Measurements from ENCODE around the gene MAN1A2.
"Not testable (repeated sequence)": the region's sequence is repeated elsewhere in the genome, so short reads cannot be mapped to it uniquely, and the experiment has no call there.

The MAN1A2 gene

DNA sequence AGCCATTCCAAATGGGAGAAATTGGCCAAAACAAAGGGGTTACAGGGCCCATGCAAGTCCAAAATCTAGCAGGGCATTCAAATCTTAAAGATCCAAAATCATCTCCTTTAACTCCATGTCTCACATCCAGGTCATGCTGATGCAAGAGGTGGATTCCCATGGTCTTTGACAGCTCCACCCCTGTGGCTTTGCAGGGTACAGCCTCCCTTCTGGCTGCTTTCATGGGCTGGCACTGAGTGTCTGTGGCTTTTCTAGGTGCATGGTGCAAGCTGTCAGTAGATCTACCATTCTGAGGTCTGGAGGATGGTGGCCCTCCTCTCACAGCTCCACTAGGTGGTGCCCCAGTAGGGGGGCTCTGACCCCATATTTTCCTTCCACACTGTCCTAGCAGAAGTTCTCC lies 191.2 kb downstream of the MAN1A2 start:
- not testable (repeated sequence) for DNase-seq (ENCODE audit: low read depth in 2 of 2)

DNA sequence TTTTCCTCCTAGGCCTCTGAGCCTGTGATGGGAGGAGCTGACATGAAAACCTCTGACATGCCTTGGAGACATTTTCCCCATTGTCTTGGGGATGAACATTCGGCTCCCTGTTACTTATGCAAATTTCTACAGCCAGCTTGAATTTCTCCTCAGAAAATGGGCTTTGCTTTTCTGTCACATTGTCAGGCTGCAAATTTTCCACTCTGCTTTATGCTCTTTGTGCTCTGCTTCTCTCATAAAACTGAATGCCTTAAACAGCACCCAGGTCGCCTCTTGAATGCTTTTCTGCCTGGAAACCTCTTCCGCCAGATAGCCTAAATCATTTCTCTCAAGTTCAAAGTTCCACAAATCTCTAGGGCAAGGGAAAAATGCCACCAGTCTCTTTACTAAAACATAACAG lies 191.9 kb downstream of the MAN1A2 start:
- no peak for DNase-seq (ENCODE audit: low read depth in 2 of 2)

DNA sequence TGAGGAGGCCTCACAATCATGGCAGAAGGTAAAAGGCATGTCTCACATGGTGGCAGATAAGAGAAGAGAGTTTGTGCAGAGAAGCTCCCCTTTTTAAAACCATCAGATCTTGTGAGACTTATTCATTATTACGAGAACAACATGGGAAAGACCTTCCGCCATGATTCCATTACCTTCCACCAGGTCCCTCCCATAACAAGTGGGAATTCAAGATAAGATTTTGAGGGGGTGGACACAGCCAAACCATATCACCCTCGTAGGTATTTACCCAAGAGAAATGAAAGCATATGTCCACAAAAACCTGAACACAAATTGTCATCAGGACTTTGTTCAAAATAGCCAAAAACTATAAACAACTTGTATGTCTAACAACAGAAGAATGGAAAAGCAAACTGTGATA lies 192.7 kb downstream of the MAN1A2 start:
- no peak for DNase-seq (ENCODE audit: low read depth in 2 of 2)

DNA sequence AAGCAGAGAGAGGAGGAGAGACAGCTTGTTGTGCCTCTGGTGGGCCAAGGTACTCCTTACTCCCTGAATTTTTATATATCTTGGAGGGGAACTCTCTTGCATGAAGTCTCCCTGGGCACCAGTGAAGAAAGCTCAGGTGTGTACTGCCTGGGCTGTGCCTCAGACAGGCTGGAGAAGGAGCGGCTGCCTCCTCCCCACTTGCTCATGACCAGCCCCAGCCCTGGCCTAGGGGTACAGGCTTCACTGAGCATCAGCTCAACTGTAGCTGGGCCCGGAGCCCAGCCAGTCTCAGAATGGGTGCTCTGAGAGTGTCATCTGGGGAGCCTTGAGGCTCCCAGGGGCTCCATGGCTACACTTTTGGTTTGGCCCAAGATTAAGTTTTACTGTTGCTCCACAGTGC lies 193.8 kb downstream of the MAN1A2 start:
- no peak for DNase-seq (ENCODE audit: low read depth in 2 of 2)

DNA sequence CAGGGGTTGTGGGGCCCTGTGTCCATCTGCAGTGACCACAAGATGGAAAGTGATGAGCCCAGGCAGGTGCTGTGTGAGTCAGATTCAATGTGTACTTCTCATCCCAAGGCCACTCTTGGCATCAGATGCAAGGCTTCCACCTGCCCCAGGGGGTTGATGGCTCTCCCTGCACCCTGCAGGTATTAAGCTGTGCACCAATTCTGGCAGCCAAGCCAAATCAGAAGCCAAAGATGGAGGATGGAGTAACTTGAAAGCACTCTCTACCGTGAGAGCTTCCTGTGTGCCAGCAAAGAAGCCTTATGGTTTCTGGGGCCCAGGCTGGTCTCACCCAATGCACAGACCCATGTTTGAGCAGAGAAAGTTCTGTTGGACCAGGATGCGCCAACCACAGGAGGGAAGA lies 194.3 kb downstream of the MAN1A2 start:
- no peak for DNase-seq (ENCODE audit: low read depth in 2 of 2)

DNA sequence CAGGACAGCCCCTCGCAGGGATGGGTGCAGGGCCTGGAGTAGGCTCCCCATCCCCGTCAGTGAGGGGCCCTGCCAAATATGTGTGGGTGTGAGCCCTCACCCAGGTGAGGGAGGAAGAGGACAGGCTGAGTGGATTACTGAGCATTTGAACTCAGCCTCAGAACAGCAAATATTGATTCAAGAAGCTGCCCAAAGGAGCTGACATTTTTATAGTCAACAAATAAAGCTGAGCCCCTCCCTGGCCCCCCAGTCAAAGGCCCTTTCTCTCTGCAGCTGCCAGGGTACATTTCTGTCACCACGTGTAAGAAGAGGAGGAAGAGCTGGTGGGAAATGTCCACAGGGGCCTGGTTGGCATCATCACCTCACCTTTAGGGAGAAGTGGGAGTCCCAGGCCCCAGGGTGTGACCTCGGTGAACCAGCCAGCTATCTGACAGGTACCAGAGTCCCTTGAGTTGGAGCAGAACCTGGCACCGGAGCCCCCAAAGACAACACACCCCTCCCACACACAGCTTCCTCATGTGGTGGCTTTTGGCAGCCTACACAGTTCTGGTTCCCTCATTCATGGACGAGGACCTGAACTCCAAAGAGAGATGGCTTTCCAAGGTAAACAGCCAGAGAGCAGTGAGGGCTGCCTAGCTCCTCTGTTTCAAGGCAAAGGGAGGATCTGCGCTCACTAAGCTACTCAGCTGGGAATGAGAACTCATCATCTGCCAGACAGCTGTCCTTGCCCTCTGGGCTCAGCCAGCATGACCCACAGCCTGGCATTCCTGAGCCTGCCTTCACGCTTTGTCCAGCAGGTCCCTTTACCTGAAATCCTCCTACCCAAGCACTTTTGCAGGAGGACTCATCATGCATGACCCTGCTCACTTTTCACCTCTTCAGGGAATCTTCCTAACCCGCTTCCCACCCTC lies 195.6 kb downstream of the MAN1A2 start:
- no peak for DNase-seq (ENCODE audit: low read depth in 2 of 2)

DNA sequence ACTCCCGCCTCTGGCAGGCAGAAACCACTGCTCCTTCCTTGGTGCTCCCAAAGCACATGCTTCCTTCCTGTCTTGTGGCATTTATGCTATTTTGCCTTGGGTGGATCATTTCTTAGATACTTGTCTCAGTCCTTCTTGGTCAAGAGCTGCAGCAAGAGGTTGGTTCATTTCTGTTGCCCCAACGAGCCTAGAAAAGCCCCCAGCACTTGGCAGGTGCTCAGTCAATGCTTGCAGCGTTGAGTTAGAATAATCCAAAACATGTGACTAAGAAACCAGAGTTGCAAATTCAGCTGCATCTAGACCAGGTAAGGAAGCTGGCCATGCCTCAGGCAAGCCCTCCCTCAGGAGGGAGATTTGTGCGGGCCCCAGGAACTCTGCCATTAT lies 196.2 kb downstream of the MAN1A2 start:
- no peak for DNase-seq (ENCODE audit: low read depth in 2 of 2)

DNA sequence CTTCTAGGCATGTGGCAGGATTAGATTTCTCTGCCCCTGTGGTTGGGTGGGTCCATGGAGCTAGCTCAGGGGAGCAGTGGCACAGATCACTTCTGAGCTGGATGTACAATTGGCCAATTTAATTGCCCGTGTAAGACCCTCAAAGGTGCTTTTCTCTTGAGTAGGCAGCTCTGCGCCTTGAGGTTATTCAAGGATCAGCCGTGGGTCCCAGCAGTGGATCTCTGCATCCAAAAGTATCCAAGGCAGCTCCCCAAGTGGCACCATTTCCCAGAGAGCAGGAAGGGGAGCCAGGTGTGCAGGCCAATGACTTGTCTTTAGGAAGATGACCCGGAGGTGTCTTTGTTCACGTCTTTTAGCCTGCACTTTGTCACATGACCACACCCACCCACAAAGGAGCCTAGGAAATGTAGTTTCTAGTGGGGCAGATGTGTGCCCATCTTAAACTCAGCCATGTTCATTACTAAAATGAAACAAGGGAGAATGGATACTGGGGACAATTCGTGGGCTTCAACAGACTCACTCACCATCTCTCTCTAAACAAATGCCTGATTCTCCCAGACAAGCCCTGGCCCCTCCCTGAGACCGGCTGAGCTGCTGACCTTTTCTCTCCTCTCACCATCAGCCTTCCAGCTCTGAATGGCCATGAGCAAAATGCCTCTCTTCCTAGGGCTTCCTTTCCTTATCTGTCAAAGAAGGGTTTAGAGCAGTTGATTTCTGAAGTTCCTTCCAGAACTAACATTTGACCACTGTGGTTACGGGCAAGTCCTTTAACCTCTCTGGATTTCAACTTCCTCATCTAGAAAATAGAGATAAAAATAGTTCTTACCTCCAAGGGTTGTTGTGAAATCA lies 197.2 kb downstream of the MAN1A2 start:
- no peak for DNase-seq (ENCODE audit: low read depth in 2 of 2)

DNA sequence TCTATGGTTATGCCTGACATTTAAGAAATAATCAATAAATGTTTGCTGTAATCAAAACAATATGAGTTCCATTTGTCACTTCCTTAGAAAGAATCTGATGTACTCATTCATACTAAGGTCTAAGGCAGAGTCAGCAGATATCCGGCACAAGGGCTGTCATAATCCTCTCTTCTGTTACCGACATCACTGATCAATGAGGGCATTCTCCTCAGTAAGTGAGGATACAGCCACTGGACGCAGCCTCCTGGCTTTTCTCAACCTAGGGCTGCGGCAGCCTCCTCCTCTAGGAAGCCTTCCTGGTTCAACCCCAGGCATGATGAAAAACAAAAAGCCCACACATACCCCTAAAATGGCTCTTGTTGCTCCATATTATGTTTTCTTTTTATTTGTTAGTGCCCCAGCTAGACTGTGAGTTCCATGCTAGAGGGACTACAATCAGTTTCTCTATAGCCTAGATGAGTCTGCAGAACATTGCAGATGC lies 197.9 kb downstream of the MAN1A2 start:
- no peak for DNase-seq (ENCODE audit: low read depth in 2 of 2)

DNA sequence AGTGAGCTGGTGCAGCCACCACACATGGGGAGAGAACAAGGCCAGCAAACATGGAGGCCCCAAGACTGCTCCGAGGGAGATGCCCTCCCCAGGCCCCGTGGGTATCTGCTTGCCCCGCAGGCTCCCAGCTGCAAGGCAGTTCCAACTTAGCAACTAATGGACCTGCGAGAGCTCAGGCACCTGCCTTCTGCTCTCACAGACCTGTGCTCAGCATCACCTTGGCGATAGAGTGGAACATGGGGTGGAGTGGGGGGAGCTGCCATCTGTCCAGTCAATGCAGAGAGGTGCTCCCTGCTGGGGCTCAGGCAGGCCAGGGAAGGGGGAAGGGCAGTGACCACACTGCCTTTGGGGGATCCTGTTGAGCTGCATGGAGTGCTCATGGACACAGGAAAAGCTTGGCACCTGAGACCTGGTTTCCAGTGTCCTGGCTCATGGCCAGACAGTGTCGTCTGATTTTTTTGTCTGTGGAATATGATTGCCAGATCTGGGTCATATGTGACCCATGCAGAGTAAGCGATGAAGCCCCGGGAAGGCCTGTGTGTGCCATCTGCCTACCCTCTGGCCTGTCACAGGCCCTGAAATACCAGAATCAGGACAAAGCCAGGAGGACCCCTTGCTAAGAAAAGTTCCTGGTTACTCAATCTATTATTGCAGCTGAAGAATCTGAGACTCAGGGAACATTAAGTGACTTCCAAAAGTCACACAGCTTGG lies 198.7 kb downstream of the MAN1A2 start:
- no peak for DNase-seq (ENCODE audit: low read depth in 2 of 2)

DNA sequence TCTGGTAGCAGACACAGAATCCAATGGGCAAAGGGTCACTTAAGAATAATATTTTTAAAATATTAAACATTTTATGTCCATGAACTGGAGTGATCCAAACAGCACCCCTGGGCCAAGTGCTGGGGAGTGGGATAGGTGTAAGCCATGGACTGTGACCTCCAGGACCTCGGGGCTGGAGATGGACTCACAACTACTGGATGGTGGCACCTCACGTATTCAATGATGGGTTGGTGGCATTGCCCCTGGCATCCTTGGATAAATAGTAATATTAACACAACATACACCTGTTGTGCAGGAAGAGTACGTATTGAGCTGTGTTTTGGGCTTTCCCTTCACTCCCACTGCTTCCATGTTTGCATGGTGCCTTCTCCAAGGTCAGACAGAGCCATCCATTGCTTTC lies 199.3 kb downstream of the MAN1A2 start:
- no peak for DNase-seq (ENCODE audit: low read depth in 2 of 2)

DNA sequence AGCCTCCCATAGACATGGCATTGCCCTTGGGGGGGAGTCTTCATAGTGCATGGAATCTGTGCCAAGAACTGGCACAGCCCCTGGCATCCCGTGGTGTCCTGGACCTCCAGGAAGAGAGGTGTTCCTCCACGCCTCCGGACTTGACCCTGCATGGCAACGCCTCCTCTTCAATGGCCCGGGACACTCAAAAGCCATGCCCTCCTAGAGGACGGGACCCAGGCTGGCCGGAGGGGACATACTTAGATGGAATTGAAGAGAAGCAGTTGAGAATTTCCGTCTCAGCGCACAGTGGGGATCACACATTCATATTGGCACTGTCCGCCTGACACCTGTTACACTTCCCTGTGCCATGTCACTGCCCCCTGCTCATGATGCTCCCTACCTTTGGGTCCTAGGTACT lies 200.2 kb downstream of the MAN1A2 start:
- DNase-seq (ENCODE audit: low read depth in 2 of 2): no peak

DNA sequence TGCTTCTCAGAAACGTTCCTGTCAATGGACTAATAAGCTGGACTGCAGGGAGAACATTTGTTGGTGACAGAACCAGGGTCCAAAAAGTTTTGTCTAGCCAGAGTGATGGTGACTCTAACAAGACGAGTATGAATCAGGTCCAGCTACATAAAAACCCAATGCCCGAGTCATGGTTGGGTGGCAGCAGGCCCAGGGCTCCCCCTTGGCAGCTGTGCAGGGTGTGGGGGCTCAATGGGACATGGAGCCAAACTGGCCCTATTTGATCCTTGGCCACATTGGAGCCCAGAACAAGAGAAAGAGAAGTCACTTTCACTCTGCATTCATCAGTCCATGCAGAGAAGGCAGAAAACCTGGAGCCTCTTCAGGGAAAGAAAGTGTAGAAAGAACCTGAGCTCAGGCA lies 200.7 kb downstream of the MAN1A2 start:
- DNase-seq (ENCODE audit: low read depth in 2 of 2): no peak

DNA sequence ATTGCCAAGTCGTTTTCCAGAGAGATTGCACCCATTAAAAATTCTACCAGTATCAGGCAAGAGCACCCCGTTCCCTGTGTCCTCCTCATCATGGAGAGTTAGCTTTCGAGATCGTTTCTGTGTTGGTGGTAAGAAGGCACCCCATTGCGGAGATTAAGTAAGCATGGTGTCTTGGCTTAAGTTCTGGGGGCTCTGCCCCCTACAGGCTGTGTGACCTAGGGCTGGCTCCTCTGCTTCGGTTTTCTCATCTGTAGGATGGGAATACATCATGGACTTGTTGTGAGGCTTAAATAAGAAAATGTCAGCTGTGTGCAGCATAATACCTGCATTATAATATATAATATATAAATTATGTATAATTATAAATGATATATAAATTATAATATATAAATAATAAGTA lies 201.8 kb downstream of the MAN1A2 start:
- no peak for DNase-seq (ENCODE audit: low read depth in 2 of 2)

DNA sequence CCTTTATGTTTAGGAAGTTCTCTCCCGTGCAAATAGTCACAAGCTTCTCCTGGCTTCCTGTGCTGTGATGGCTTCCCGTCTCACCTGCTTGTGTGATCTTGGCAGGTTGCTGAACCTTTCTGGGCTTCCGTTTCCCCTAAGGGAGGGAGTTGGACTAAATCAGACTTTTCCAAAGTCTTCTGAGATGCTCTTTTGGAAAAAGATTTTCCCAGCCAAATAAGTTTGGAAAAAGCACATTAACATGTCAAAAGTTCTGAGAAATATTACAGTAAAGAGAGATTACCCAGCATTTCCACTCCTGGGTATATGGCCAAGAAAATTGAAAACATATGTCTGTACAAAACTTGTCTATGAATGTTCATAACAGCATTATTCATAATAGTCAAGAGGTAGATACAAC lies 202.6 kb downstream of the MAN1A2 start:
- DNase-seq (ENCODE audit: low read depth in 2 of 2): no peak

DNA sequence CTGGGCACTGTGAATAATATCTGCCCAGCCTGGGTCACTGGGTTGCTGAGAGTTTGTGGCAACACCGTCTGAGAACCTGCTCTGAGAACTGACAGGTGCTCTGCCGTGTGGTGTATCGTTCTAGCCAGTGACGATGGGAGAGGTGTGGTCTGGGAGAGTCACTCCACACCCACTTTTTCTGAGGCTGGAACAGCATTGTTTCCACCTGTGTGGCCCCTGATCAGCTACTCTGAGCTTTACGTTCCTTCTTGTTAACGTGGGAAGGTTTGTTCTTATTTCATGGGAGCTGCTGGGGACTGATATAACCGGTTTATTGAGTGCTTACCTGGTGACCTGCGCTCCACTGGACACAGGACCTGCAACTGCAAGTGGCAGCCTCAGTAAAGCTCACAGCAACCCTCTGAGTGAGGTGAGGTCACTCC lies 203.8 kb downstream of the MAN1A2 start:
- DNase-seq (ENCODE audit: low read depth in 2 of 2): no peak

DNA sequence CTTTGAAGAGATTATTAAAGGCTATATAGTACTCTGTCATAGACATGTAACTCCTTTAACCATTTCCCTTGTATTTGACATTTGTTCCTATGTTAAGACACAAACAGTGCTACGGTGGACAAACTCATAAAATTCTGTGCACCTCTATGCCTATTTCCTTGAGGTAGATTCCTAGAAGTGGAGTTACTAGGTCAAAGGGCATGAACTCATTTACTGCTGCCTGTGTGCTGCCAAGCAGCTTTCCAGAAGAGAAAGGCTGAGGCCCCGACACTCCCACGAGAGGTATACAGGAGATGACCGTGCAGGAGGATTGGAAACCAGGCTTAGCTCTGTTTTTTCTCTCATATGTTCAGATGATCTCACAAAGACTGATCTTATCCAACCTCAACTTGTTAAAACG lies 204.2 kb downstream of the MAN1A2 start:
- no peak for DNase-seq (ENCODE audit: low read depth in 2 of 2)

DNA sequence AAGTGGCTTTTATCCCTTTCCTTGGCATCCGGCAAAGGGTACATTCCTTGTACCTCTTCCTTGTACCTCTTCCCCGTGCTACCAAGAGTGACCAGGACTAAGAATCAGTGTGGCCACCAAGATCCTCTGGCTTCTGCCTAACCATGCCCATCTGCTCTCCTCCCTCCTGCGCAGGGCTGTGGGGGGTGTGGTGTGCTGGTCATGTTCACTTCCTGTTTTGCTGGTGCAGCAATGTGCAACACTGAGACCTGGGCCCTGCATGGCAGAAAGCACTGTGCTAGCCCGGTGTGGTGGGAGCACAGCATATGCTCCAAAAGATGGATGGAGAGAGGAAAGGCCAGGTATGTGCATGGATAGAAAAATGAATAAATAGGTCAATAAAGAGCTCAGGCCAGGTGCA lies 205.3 kb downstream of the MAN1A2 start:
- DNase-seq (ENCODE audit: low read depth in 2 of 2): no peak

DNA sequence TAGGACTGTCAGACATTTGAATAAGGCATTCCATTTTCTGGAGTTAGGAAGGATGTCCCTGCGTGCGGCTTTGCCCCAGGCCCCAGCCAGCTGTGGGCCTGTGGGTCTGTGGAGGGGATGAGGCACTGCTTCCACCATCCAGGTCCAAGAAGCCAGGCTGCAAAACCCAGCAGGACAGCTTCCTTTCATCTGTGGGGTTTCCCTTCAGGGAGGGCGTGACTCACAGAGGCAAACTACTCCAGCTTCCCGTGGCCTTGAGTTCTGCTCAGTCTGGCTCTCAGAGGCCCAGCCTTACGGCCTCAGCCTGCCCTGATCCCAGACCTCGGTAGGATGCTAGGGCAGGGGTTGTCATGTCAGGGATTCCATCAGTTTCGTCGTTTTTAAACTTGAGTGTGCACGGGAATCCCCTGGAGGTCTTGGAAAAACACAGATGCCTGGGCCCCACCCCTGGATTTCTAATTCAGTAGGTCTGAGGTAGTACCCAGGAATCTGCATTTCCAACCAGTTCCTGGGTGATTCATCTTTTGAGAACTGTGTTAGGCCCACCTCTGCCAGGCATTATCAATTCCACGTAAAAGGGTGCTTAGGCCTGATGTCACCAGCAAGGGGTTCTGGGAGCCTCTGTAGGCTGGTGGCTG lies 206.3 kb downstream of the MAN1A2 start:
- no peak for DNase-seq (ENCODE audit: low read depth in 2 of 2)

DNA sequence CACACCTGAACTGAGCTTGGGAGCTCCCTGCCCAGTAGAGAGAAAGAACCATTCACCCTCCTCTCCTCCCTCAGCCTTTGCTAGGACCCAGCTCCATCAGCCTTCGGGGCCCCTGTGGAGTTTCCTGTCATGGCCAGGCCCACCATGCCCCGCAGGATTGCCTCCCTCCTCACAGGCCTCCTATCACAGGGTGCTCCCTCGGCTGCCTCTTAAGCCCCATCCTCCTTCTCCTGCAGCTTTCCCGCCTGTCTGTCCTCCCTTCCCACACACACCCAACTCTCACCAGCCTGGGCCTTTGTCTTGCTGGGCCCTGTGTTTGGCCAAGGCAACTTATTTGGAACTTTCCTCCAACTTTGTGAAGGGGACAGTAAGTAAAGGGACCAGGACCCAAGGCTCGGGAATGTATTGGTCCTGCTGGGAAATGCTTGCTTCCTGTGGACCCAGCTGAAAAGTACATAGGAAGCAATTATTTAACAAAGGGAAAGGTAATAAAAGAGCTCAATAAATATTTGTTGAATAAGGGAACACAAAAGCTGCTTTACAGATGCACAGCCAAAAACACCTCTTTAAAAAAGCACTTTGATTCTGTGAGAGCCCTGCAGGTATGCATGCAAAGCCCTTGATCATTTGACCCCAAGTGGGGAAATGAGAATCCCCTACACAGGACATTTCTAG lies 207.0 kb downstream of the MAN1A2 start:
- no peak for DNase-seq (ENCODE audit: low read depth in 2 of 2)

DNA sequence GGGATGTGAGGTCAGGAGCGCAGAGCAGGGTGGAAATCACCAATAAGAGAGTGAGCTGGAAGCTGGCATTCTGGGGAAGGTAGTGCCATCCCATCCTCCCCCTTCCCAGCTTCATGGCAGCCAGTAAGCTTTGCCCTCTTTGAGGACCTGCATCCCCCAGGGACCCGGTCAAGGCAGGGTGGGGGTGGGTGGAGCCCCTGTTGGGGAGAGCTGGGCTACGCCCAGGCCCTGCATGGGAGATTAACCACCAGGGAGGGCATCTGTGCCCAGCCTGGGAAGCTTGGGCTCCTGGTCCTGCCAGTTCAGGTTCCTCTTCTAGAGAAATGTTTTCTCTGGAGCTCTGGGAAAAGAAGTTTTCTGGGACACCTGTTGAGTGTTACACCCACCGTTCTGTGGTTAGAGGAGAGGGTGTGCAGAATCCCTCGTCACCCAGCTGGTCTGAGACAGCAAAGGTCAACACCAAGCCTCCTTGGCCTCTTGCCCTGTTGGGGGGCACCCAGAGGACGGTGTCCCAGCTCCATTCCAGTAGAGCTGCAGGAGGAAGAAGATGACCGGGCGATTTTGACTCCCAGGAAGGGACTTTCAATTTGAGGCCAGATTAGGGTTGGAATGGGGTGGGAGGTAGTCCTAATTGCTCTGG lies 208.5 kb downstream of the MAN1A2 start:
- no peak for DNase-seq (ENCODE audit: low read depth in 2 of 2)
